Mucosa of stomach (tissue), 1 donor: Measurements from ENCODE around the gene RTL10.

Experiments
- H3K27me3 ChIP-seq: one replicate; pipeline ENCODE4 v1.7.0; 2013; ENCODE audit warnings: mild to moderate bottlenecking, low read length; ENCODE audit not compliant: control insufficient read depth, insufficient read depth
- H3K36me3 ChIP-seq: one replicate; pipeline ENCODE4 v1.7.0; 2013; ENCODE audit warnings: low read length; ENCODE audit not compliant: control insufficient read depth, insufficient read depth
- H3K4me1 ChIP-seq: one replicate; pipeline ENCODE4 v1.7.0; 2013; ENCODE audit warnings: mild to moderate bottlenecking, low read length; ENCODE audit not compliant: control insufficient read depth, insufficient read depth
- H3K4me3 ChIP-seq: one replicate; pipeline ENCODE4 v1.7.0; 2013; ENCODE audit warnings: low read length
- H3K9ac ChIP-seq: one replicate; pipeline ENCODE4 v1.7.0; 2013; ENCODE audit warnings: mild to moderate bottlenecking, low read length, moderate library complexity
- H3K9me3 ChIP-seq: one replicate; pipeline ENCODE4 v1.7.0; 2013; ENCODE audit warnings: mild to moderate bottlenecking, low read length, moderate library complexity; ENCODE audit not compliant: control insufficient read depth
- donor health status: Pancreatic carcinoma.

Gene RTL10

DNA sequence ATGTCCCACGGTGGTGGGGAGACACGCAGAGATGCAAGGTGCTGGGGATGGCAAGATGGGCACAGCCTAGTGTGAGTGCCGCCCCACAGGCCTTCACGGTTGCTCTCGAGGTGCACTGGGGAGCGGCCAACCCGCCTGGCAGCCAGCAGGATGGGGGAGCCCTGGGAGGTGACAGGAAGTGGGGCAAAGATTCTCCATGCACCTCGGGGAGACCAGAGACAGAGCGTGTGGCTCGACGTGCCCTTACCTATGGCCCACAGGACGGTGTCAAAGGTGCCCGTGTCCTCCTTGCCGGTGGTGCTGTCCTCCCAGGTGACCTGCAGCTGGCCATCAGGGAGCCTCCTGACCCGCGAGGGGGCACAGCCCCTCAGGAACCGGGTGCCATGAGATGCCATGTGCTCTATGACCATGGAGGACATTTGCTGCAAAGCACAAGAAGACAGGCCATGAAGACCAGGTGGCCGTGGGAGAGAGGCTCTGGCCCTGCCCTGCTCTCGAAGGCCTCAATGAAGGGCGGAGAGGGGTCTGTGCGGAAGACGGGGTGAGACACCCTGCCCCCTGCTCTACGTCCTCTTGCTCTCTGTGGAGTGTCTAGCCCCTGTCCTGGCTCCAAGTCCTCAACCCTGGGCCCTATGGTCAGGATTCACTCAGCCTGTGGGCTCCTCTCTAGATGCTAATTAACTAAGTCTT lies 40.6 kb upstream of the RTL10 start:
- no peaks in the 10 kb centered on the region for H3K9me3 ChIP-seq
- no peaks in the 10 kb centered on the region for H3K27me3 ChIP-seq
- no peaks in the 10 kb centered on the region for H3K4me1 ChIP-seq
- no peak overlapping the region for H3K9ac ChIP-seq
- no peak overlapping the region for H3K4me3 ChIP-seq
- peaks cover 4% of the 10 kb centered on the region for H3K36me3 ChIP-seq

DNA sequence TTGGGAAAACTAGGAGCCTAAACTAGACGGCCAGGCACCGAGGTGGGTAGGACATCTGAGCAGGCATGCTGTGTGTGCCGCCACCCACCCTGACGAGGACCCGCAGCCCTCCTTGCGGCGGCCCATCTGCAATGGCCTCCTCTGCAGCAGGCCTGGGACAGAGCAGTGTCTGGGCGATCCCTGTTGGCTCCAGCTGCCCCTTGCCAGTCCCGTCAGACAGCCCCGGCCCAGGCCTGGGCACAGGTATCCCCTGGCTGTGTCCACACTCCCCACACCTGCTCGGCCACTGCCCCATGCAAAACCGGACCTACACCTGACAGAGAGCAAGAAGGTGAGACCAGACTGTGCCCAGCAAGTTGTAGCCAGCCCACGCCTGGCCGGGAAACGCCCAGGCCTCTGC lies 38.7 kb upstream of the RTL10 start:
- Histone ChIP-seq H3K4me3 (no peak overlapping the region), H3K9me3 (no peaks in the 10 kb centered on the region), H3K9ac (no peak overlapping the region), H3K4me1 (no peaks in the 10 kb centered on the region), H3K27me3 (no peaks in the 10 kb centered on the region), H3K36me3 (peaks cover 4% of the 10 kb centered on the region)

DNA sequence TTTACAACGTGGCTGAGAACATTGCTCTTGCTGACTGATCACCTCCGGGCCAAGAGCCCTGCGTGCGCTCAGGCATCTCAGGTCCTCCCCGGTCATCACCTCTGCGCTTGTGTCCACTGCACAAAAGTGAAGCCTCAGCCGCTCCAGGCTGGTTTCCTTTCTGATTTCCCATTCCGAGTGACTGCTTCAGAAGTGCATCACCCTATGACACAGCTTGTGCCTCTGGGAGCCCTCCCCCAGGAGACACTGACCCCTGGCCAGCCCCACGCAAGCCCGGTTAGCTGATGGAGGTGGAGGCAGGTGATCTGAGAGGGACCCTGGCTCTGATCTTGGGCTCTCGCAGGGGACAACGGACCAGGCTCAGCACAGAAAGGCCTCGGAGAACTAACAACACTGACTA lies 38.3 kb upstream of the RTL10 start:
- Histone ChIP-seq H3K4me1 (no peaks in the 10 kb centered on the region), H3K27me3 (no peaks in the 10 kb centered on the region), H3K9ac (no peak overlapping the region), H3K36me3 (peaks cover 4% of the 10 kb centered on the region), H3K9me3 (no peaks in the 10 kb centered on the region), H3K4me3 (no peak overlapping the region)

- H3K9me3 ChIP-seq, result no peaks in the 10 kb centered on the region
- H3K27me3 ChIP-seq, result no peaks in the 10 kb centered on the region
- H3K4me1 ChIP-seq, result no peaks in the 10 kb centered on the region
- H3K9ac ChIP-seq, result no peak overlapping the region
- no peak overlapping the region for H3K4me3 ChIP-seq
- peaks cover 4% of the 10 kb centered on the region for H3K36me3 ChIP-seq
Measured at GRCh38 chr22:19892257-19892879, 37.7 kb upstream of the RTL10 start.

DNA sequence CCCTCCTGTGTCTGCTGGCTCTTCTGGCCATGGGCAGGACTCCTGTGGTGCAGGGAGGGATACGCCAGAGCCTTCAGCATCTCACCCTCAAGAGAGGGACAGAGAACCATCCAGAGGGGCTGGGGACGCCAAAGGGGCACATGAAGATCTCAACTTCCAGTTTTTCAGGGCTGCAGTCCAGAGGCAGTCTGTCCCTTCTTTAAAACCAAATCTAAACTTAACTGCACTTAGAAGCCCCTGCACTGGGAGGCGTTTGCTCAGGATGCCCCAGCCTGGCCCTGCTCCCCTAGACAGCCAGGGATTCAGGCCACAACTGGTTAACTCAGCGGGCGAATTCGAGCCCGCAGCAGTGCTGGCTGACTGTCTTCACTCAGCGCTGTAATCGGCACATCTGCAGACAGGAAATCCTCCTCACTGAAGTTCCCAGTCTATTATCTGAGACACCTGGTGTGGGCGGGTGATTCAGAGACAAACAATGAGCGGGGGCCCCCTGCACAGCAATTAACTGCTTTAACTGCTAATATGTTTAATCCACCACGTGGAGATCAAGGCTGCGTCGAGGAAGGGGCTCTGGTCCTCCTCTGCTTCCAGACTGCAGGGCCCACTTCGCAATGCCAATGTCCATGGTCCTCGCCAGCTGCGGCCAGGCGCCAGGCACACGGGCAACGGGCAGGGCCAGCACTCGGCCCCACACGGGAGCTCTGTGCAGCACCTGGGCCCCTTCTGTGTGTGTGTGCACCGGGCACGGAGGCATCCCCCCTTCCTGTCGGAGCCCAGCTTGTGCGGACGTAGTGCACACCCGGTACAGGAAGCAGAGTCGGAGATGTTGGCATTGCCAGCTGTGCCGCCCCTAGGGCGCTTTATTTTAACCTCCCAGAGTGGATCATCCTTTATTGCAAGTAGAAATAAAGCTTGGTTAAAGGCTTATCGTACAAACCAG lies 36.9 kb upstream of the RTL10 start:
- no peak overlapping the region for H3K4me3 ChIP-seq
- peaks cover 4% of the 10 kb centered on the region for H3K36me3 ChIP-seq
- H3K9ac ChIP-seq, result no peak overlapping the region
- no peaks in the 10 kb centered on the region for H3K9me3 ChIP-seq
- H3K27me3 ChIP-seq, result no peaks in the 10 kb centered on the region
- no peaks in the 10 kb centered on the region for H3K4me1 ChIP-seq

DNA sequence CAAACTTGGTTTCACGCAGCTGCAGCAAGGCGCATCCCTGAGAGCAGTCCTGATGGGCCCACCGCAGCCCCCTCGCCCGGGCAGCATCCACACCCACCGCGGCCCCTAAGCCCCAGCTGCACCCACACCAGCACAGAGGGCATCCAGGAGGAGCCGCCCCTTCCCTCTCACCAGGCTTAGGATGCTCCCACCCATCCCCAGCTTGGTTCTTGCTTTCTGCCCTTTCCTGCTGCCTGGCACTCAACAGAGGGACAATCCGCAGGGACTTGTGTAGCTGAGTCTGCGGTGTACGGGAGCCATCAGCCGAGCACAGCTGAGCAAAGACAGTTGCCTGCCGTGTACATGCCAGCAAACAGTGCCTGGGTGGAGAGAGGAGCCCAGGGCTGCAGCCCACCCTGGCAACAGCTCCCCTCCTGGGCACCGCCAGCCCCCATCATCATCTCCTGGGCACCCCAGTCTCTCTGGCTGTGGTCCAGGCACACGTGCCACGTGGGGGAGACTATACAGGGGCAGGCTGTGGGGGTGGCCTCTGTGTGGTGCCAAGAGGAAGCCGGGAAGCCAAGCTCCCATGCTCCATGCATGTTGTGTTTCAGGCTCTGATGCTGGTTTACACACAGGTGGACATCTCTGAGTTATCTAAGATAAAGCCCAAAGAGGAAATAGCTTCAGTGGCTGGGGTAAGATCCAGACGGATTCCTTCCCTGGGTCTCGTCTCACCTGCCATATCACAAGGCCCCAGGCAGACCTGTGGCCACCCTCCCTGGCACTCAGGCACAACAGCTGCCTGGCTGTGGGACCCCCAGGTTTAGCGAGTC lies 36.0 kb upstream of the RTL10 start:
- Histone ChIP-seq H3K4me1 (no peaks in the 10 kb centered on the region), H3K9me3 (no peaks in the 10 kb centered on the region), H3K36me3 (peaks cover 4% of the 10 kb centered on the region), H3K27me3 (no peaks in the 10 kb centered on the region), H3K4me3 (no peak overlapping the region), H3K9ac (no peak overlapping the region)

- Histone ChIP-seq H3K36me3 (peaks cover 4% of the 10 kb centered on the region), H3K9ac (no peak overlapping the region), H3K27me3 (no peaks in the 10 kb centered on the region), H3K4me1 (no peaks in the 10 kb centered on the region), H3K4me3 (no peak overlapping the region), H3K9me3 (no peaks in the 10 kb centered on the region)
Measured at GRCh38 chr22:19889951-19890350, 35.3 kb upstream of the RTL10 start.

- Histone ChIP-seq H3K27me3 (no peaks in the 10 kb centered on the region), H3K4me1 (no peaks in the 10 kb centered on the region)
Measured at GRCh38 chr22:19888131-19888746, 33.6 kb upstream of the RTL10 start.

GRCh38 chr22:19887256-19887985 lies 32.7 kb upstream of the RTL10 start:
- Histone ChIP-seq H3K27me3 (no peaks in the 10 kb centered on the region), H3K9me3 (no peaks in the 10 kb centered on the region), H3K36me3 (no peaks in the 10 kb centered on the region), H3K4me3 (no peak overlapping the region), H3K9ac (no peak overlapping the region), H3K4me1 (no peaks in the 10 kb centered on the region)

More at GRCh38 chr22:19888131-19888746, 33.6 kb upstream of the RTL10 start:
- Histone ChIP-seq H3K36me3 (no peaks in the 10 kb centered on the region), H3K9ac (no peak overlapping the region), H3K4me3 (no peak overlapping the region), H3K9me3 (no peaks in the 10 kb centered on the region)

DNA sequence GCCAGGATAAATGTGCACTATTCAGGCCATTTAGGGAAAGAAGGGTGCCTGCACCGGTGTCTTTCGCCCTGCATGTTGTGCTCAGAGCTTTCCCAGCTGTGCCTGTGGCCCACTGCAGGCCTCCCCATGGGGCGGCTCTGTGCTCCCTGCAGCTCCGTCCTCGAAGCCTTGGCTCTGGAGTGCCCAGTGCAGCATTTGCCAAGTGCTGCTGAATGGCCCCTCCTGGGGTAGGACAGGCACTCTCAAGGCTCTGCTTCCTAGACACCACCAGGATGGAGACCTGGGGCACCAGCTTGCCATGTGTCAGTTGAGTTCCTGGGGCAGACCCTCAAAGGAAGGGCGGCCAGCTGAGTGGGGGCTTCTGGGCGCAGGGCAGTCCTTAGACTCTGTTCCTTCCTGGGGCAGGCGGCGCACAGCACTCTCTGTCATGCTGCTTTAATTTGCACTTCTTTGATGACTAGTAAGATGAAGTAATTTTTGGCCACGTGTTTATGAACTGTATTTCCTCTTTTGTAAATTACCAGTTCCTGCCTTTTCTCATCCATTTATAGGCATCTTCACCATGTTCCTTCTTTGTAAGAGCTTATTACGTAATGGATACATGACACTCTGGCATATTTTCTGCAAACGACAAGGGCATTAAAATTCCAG lies 32.1 kb upstream of the RTL10 start:
- no peaks in the 10 kb centered on the region for H3K9me3 ChIP-seq
- H3K27me3 ChIP-seq, result no peaks in the 10 kb centered on the region
- H3K9ac ChIP-seq, result no peak overlapping the region
- H3K4me3 ChIP-seq, result no peak overlapping the region
- H3K4me1 ChIP-seq, result no peaks in the 10 kb centered on the region
- H3K36me3 ChIP-seq, result no peaks in the 10 kb centered on the region
